Testis (tissue), 2 donors: ENCODE results near the gene CCDC60.

Experiments used
- POLR2A ChIP-seq: fragments of 450-650 bp; IDR thresholded peaks from one replicate; pipeline ENCODE4 v1.6.1; 2017; ENCODE audit warnings: antibody characterized with exemption, mild to moderate bottlenecking, moderate library complexity
- TF ChIP-seq, protein P1 (sequence below), 3 experiments: fragments of 450-650 bp in 2 of 3; fragments of 200-600 bp in 1 of 3; sonication (generic) in 1 of 3; IDR thresholded peaks; one replicate each; pipeline ENCODE4 v1.5.1; 2016 to 2019; ENCODE audit warnings: antibody characterized with exemption in 3 of 3, mild to moderate bottlenecking in 2 of 3, moderate library complexity in 1 of 3

DNA sequence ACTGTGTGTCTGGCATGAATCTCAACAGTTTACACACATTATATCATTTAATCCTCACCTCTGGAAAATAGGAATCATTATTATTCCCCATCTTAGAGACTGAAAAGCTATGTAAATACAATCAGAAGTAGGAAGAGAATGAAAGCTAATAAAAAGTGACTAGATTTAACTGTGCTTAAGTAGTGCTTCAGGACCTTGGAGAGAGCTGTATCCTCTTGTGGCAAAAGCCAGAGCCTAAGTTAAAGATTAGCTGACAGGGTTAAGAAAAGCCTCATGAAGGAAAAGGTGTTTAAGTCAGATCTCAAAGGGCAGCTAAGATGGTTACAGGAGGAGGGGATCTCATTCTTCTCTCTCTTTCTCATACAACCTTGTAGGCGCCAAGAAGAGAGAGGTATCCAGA, 193.7 kb downstream of the CCDC60 start:
- TF ChIP-seq, protein P1, sequence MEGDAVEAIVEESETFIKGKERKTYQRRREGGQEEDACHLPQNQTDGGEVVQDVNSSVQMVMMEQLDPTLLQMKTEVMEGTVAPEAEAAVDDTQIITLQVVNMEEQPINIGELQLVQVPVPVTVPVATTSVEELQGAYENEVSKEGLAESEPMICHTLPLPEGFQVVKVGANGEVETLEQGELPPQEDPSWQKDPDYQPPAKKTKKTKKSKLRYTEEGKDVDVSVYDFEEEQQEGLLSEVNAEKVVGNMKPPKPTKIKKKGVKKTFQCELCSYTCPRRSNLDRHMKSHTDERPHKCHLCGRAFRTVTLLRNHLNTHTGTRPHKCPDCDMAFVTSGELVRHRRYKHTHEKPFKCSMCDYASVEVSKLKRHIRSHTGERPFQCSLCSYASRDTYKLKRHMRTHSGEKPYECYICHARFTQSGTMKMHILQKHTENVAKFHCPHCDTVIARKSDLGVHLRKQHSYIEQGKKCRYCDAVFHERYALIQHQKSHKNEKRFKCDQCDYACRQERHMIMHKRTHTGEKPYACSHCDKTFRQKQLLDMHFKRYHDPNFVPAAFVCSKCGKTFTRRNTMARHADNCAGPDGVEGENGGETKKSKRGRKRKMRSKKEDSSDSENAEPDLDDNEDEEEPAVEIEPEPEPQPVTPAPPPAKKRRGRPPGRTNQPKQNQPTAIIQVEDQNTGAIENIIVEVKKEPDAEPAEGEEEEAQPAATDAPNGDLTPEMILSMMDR (IDR thresholded peaks at IDR 0.05): no peak
- TF ChIP-seq POLR2A: no peak
